HG03039 (cell line): Measurements from ENCODE around the gene SLC6A3.

Experiments
- ATAC-seq: cut with Tn5 transposase; IDR thresholded peaks from one replicate; pipeline ENCODE4 v1.9.1; 2021; ENCODE audit warnings: mild to moderate bottlenecking, moderate library complexity; ENCODE audit not compliant: unreplicated experiment

SLC6A3 gene

GRCh38 chr5:1445313-1445688 lies at the start of gene SLC6A3:
Gene SLC6A3 (minus strand): TSS chr5:1445440. CDS start chr5:1443197, 2,243 bp downstream.
- ATAC-seq, result no peak

DNA sequence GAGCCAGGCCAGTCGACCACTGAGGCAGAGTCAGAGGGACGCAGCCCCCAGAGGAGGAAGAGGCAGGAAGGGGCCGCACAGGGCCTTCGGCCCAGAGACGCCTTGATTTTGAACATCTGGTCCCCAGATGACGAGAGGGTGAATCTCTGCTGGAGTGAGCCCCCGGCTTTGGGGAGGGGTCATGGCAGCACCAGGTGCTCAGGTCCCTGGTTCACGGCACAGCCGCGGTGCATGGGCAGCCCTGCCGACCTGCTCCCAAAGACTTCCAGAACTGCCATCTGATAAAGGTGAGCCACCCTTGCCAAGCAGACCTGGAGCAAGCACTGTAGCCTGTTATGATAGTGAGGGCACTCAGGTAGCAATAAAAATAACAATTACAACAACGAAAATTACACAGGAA lies 48.7 kb upstream of the SLC6A3 start:
- no peak for ATAC-seq

GRCh38 chr5:1493413-1493812 lies 48.2 kb upstream of the SLC6A3 start:
- no peak for ATAC-seq

DNA sequence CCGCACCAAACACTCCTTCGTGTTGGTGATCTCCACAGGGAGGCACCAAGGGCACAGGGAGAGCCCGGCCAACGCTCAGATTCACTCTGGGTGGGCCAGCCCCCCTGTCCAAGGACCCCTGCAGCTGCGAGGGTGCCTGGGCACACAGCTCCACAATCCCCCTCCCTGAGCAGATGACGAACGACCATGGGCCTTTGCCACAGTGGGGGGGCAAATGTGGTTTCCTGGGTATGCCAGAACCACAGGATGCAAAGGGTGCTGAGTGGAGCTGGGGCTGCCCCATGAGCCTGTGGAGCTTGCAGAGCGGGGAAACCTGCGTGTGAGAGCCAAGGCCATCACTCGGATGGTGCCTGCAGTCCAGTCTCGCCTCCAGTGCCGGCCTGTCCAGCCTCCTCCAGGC lies 47.5 kb upstream of the SLC6A3 start:
- ATAC-seq, result no peak

- no peak for ATAC-seq
These were observed 45.1 kb upstream of the SLC6A3 start for GRCh38 chr5:1490376-1490775.

DNA sequence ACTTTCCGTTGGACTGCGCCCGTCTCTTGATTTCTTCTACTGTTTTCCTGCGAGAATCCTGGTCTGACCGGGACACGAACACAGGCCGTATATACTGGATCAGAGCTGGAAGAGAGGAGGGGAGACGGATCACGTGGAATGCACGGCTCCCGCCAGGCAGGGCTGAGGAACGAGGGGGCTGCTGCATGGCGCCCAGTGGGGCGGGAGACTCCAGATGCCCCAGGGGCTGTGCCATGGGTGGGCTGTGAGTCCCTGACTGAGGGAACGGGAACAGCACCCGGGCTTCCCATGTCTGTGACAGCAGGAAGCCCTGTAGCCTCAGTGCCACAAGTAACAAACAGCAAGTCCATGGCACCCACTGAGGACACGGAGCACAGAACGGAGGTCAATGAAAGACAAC lies 44.5 kb upstream of the SLC6A3 start:
- ATAC-seq, result no peak

- ATAC-seq, result peak; percentile 36
These were observed 43.8 kb upstream of the SLC6A3 start for GRCh38 chr5:1488882-1489680.

- ATAC-seq, result no peak
These were observed 42.0 kb upstream of the SLC6A3 start for GRCh38 chr5:1487079-1487764.

DNA sequence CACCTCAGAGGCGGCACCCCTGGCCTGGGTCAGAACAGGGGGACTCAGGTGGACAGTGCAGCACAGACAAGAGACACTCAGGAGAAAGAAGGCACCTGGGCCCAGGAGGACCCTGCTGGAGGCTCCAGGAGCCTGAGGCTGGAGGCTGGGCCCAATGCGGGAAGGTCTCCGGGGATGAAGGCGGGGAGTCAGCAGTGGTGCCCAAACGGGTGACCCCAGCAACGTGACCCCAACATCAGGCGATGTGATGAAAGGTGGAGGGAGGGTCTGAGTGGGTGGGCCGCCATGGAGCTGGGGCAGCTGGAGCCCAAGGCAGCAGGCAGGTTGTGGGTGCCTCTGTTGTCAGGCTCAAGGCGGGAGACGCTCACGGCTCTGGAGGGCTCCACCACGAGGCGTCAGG lies 41.0 kb upstream of the SLC6A3 start:
- ATAC-seq, result no peak

DNA sequence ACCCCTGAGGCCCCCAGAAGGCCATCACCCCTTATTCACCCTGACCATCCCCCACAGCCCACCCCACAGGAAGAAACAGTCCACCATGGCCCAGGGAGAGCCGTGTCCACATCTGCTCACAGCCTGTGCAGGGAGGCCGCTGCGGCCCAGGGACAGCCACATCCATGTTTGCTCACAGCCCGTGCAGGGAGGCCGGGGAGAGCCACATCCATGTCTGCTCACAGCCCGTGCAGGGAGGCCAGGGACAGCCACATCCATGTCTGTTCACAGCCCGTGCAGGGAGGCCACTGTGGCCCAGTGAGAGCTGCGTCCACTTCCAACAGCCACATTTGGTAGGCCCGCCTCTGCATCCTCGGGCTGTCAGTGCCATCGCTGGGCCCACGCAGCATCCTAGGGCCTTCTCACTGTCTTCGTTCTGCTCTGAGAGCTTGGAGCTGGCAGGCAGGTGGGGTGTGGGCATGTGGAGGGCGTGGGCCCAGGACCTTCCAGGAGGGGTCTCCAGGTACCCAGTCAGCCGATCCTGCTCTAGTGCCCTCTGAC lies 40.4 kb upstream of the SLC6A3 start:
- ATAC-seq, result no peak

DNA sequence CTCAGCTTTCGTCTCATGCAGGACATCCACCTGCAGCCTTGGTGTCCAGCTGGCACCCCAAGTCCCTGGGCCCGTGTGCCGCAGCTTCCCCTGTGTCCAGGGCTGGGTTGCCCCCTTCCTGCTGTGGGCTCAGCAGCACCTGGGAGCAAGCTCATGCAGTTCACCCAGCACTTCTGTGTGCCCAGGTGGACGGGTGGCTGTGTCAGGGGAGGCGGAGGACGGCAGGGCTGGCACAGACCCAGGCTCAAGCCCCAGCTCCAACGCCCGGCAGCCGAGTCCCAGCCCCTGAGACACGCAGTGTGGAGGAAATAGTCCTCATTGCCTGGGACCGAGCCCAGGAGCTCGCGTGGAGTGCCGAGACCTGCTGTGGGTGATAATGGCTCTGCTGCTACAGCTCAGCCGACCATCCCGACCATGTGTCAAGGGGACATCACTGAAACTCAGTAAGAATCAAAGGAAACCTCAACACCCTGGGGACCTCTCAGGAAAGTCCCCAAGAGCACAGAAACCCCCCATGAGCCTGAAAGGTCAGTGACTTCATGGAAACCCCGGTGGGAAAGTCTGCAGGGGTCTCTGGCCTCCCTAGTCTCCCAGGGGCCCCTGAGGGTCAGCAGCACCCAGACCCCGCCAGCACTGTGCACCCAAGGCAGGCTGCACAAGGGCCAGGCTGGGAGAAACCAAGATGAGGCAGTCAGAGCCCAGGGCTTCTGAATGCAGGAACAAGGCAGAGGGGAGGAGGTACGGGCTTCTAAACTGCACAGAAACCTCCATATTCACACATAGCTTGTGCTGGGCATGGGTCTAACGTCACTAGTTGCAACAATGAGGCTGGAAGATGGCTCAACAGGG lies 39.7 kb upstream of the SLC6A3 start:
- ATAC-seq, result peak; percentile 33

- ATAC-seq, result no peak
These were observed 38.9 kb upstream of the SLC6A3 start for GRCh38 chr5:1483856-1484729.

- no peak for ATAC-seq
These were observed 37.8 kb upstream of the SLC6A3 start for GRCh38 chr5:1483064-1483463.

DNA sequence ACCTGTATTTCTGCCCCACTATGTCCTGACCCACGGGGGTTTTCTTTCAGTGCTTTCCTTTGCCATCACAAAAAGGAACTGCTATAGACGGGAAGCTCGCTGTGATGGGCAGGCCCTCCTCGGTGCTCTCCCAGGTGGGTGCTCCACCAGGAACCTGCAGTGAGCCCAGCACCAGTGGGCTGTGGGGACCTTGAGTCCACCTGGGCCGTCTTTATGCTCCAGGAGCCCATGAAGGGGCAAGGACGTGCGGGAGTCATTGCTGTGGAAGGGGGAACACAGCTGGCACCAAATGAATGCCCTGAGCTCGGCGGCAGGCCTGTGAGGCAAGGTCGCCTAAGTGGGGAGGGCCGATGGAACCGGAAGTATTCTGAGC lies 36.7 kb upstream of the SLC6A3 start:
- no peak for ATAC-seq

GRCh38 chr5:1481266-1481958 lies 36.2 kb upstream of the SLC6A3 start:
- ATAC-seq, result no peak

DNA sequence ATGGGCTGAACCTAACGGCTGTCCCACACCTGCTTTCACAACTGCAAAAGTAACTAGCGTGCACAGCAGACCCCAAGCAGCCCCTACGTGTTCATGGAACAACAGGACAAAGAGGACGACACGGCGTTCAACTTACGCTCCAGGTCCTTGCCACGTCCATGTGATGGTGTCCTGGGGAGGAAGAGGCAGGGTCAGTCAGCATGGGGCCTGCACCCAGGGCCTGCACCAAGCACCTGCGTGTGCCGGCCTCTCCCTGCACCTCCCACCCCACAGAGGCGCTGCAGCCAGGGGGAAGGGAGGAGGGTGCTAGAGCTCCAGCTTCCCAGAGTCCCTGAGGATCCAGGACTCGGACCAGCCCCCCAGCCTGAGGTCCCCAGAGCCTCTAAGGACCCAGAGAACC lies 35.6 kb upstream of the SLC6A3 start:
- no peak for ATAC-seq

GRCh38 chr5:1480217-1480616 lies 35.0 kb upstream of the SLC6A3 start:
- no peak for ATAC-seq

GRCh38 chr5:1479581-1480188 lies 34.4 kb upstream of the SLC6A3 start:
- no peak for ATAC-seq

- no peak for ATAC-seq
These were observed 33.8 kb upstream of the SLC6A3 start for GRCh38 chr5:1479066-1479465.
